ENCODE data around the gene IL16.

DNA sequence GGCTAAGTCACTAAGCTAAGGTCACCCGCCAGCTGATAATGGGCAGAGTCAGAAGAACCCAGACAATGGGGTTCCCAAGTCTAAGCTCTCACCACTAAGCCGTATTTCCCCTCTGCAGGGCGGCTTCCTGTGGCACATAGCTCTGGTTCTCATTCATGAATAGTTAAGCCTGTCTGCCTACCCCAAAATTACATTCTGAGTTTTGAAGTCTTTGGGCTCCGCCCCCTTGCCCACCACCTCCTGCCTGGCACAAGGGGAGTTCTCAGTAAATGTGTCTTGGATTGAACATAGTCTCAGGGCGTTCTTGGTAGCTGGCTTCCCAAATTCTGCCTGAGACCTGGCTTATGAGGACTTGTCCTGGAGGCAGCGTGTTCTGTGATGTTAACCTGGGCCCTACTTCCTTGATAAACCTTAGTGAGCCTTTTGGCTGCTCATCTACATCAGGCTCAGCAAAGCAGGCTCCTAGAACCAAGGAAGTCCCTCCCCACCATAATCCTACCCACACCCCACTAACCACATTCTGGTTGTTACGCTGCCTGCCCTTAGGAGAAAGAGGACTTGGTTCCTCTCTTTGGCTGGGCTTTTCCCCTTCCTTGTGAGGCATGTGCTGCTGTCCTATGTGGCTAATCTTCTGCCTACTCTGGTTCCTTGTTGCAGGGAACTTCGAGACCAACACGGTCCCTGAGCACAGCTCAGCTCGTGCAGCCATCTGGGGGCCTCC lies 72.4 kb downstream of the IL16 start:
- TF ChIP-seq EZH2 (IDR thresholded peaks at IDR 0.05; ENCODE audit: insufficient read depth, poor library complexity, severe bottlenecking) (no peak), EZH2phosphoT487 (IDR thresholded peaks at IDR 0.05; ENCODE audit: insufficient read depth, low read depth) (no peak)
